Astrocyte (in vitro differentiated cells and primary cell): ENCODE measurements around the gene PCDHGB6.

Experiments
- CTCF ChIP-seq: IDR thresholded peaks from 2 replicates; pipeline ENCODE4 v1.5.1; 2011; ENCODE audit warnings: low read depth, mild to moderate bottlenecking, inconsistent platforms, low read length, moderate library complexity; ENCODE audit not compliant: insufficient read depth
- EZH2 ChIP-seq: IDR thresholded peaks from 2 replicates; pipeline ENCODE4 v1.6.1; 2012; ENCODE audit warnings: mild to moderate bottlenecking, low read length, inconsistent platforms; ENCODE audit not compliant: insufficient read depth

DNA sequence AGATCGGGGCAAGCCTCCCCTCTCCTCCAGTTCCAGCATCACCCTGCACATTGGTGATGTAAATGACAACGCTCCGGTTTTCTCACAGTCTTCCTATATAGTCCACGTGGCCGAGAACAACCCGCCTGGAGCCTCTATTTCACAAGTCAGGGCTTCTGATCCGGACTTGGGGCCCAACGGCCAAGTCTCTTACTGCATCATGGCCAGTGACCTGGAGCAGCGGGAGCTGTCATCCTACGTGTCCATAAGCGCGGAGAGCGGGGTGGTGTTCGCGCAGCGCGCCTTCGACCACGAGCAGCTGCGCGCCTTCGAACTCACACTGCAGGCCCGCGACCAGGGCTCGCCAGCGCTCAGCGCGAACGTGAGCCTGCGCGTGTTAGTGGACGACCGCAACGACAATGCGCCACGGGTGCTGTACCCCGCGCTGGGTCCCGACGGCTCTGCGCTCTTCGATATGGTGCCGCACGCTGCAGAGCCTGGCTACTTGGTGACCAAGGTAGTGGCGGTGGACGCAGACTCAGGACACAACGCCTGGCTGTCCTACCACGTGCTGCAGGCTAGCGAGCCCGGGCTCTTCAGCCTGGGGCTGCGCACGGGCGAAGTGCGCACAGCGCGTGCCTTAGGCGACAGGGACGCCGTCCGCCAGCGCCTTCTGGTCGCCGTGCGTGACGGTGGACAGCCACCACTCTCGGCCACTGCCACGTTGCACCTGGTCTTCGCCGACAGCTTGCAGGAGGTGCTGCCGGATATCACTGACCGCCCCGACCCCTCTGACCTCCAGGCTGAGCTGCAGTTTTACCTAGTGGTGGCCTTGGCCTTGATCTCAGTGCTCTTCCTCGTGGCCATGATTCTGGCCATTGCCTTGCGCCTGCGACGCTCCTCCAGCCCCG lies 18.4 kb upstream of the PCDHGB6 start:
- TF ChIP-seq CTCF = no peak
- TF ChIP-seq EZH2 = no peak
